ENCODE results near the gene PCSK1N.

Gene PCSK1N

DNA sequence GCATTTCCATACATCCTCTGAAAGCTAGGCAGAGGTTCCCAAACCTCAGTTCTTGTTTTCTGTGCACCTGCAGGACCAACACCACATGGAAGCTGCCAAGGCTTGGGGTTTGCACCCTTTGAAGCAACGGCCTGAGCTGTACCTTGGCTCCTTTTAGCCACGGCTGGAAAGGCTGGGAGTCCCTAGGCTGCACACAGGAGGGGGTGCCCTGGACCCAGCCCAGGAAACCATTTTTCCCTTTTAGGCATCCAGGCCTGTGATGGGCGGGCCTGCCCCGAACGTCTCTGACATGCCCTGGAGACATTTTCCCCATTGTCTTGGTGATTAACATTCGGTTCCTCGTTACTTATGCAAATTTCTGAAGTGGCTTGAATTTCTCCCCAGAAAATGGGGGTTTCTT lies 17.4 kb upstream of the PCSK1N start:
- DNase-seq (ENCODE audit: low read depth, low spot score), result no peak
- TF ChIP-seq, protein P1, sequence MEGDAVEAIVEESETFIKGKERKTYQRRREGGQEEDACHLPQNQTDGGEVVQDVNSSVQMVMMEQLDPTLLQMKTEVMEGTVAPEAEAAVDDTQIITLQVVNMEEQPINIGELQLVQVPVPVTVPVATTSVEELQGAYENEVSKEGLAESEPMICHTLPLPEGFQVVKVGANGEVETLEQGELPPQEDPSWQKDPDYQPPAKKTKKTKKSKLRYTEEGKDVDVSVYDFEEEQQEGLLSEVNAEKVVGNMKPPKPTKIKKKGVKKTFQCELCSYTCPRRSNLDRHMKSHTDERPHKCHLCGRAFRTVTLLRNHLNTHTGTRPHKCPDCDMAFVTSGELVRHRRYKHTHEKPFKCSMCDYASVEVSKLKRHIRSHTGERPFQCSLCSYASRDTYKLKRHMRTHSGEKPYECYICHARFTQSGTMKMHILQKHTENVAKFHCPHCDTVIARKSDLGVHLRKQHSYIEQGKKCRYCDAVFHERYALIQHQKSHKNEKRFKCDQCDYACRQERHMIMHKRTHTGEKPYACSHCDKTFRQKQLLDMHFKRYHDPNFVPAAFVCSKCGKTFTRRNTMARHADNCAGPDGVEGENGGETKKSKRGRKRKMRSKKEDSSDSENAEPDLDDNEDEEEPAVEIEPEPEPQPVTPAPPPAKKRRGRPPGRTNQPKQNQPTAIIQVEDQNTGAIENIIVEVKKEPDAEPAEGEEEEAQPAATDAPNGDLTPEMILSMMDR (IDR thresholded peaks at IDR 0.05; ENCODE audit: low read depth, low read length), result no peak
- in situ Hi-C loops (cut with HindIII; ENCODE audit: low sequenced_read_pairs), result no loop called here
- no peak overlapping the region for H3K4me3 ChIP-seq (ENCODE audit: low read depth, low read length)

GRCh38 chrX:48848847-48849246 lies 13.4 kb upstream of the PCSK1N start:
- H3K4me3 ChIP-seq (ENCODE audit: low read depth, low read length), result no peak overlapping the region
- in situ Hi-C loops (cut with HindIII; ENCODE audit: low sequenced_read_pairs), result no loop called here
- DNase-seq (ENCODE audit: low read depth, low spot score), result no peak
- TF ChIP-seq, protein P1 (IDR thresholded peaks at IDR 0.05; ENCODE audit: low read depth, low read length), result no peak

- no peak overlapping the region for H3K4me3 ChIP-seq (ENCODE audit: low read depth, low read length)
- TF ChIP-seq, protein P1 (IDR thresholded peaks at IDR 0.05; ENCODE audit: low read depth, low read length), result no peak
- DNase-seq (ENCODE audit: low read depth, low spot score), result no peak
- in situ Hi-C loops (cut with HindIII; ENCODE audit: low sequenced_read_pairs), result no loop called here
Measured at GRCh38 chrX:48839686-48840085, 4.3 kb upstream of the PCSK1N start.

DNA sequence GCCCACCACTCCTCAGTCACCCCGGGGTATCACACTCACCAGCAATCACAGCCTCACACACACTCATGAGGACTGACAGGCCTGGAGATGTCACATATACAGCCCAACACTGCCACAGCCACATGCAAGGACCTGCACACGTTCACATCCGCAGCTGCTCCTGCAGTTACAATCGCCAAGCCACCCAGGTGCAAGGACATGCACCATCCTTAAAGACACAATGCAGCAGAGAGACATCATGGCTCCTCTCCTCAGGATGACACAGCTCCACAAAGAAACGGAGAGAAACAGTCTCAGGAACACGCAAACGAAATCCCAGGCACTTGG lies 1.1 kb downstream of the PCSK1N start:
- no peak for DNase-seq (ENCODE audit: low read depth, low spot score)
- H3K4me3 ChIP-seq (ENCODE audit: low read depth, low read length), result no peak overlapping the region
- in situ Hi-C loops (cut with HindIII; ENCODE audit: low sequenced_read_pairs), result no loop called here
- TF ChIP-seq, protein P1 (IDR thresholded peaks at IDR 0.05; ENCODE audit: low read depth, low read length), result no peak

DNA sequence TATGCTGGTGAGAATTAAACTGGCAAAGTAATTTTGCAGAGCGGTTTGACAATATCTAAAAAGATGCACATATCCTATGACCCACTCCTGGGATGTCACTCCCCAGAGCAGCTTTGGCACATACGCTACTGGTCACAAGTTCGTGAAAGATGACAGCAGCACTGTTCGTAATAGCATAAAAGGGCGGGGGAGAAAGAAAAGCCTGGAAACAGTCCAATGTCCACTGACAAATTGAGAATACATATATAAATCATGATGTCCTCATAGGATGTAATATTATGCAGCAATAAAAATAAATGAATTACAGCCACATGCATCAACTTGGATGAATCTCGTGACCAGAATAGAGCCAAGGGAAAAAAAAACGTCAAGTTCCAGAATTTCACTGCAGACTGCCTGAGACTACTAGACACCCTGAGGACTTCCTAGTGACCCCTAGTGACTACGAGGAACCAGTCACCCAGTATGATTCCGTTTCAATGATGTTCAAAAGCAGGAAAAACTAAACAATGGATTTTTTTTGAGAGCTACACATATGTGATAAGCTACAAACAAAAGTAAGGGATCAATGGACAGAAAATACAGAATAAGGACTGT lies 1.8 kb downstream of the PCSK1N start:
- in situ Hi-C loops (cut with HindIII; ENCODE audit: low sequenced_read_pairs), result no loop called here
- DNase-seq (ENCODE audit: low read depth, low spot score), result no peak
- H3K4me3 ChIP-seq (ENCODE audit: low read depth, low read length), result no peak overlapping the region
- TF ChIP-seq, protein P1 (IDR thresholded peaks at IDR 0.05; ENCODE audit: low read depth, low read length), result no peak

DNA sequence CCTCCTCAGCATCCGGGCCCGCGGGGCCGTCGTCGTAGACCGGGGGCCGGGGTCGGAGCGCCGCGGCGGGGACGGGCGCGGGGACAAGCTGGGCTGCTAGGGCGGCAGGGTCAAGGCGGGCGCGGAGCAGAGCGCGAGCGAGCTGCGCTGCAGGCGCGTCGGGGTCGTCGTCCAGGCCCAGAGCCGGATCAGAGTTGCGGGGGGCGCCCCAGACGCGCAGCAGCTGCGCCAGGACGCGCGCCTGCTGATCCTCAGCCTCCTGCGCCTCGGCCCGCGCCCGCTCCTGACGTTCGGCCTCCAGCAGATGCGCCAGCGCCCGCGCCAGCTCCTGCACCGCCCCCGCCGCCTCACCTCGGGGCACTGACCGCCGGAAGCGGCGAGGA lies 3.5 kb downstream of the PCSK1N start:
- no peak overlapping the region for H3K4me3 ChIP-seq (ENCODE audit: low read depth, low read length)
- in situ Hi-C loops (cut with HindIII; ENCODE audit: low sequenced_read_pairs), result no loop called here
- DNase-seq (ENCODE audit: low read depth, low spot score), result no peak
- TF ChIP-seq, protein P1 (IDR thresholded peaks at IDR 0.05; ENCODE audit: low read depth, low read length), result no peak
